RWPE1 (cell line): ENCODE measurements around the gene TYMP.
"Not testable (repeated sequence)": the region's sequence is repeated elsewhere in the genome, so short reads cannot be mapped to it uniquely, and the experiment has no call there.

Source experiments
- CTCF ChIA-PET: fragments of 350-600 bp; sonication (Branson Sonifier 250); formaldehyde crosslinking; extraction: SDS; loops from one replicate; lab custom pipeline; 2021; lab: Yijun Ruan, JAX
- POLR2A ChIA-PET: fragments of 400-600 bp; formaldehyde crosslinking; extraction: SDS; loops from one replicate; lab custom pipeline; 2020; ENCODE audit warnings: antibody characterized with exemption; ENCODE audit not compliant: low non-redundant PET; lab: Yijun Ruan, JAX
- DNase-seq: peaks from one replicate; pipeline ENCODE4 v3.0.0; 2012; ENCODE audit warnings: low spot score
- H3K27ac ChIP-seq: fragments of 450-650 bp; 2 replicates; pipeline ENCODE4 v1.5.1; 2017
- TF ChIP-seq, protein P1 (sequence below): fragments of 450-650 bp; conservative IDR thresholded peaks from 2 replicates; pipeline ENCODE4 v1.5.1; 2017; ENCODE audit warnings: low read depth, mild to moderate bottlenecking

TYMP gene

DNA sequence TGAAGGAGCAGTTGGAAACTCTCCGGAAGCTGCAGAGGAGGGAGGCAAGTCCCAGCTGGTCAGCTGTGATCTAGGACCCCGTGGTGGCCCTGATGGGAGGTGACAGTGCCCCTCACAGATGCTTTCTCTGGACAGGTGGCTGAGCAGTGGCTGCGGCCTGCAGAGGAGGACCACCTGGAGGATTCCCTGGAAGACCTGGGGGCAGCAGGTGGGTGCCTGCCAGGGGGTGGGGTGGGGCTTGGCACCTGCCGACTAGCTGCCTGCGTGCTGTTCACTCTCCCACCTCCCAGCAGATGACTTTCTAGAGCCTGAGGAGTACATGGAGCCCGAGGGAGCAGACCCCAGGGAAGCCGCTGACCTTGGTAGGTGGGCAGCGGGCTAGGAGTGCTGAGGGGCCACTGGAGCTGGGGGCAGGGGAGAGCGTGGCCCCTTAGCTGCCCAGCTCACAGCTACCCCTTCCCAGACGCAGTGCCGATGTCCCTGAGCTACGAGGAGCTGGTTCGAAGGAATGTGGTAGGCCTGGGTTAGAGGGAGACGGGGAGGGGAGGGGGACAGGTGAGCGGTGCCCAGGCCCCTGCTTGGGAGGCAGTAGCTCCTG lies 7.5 kb downstream of the TYMP start:
- ChIA-PET POLR2A (no interaction called here), CTCF (no interaction called here)
- no peak for DNase-seq
- TF ChIP-seq, protein P1, sequence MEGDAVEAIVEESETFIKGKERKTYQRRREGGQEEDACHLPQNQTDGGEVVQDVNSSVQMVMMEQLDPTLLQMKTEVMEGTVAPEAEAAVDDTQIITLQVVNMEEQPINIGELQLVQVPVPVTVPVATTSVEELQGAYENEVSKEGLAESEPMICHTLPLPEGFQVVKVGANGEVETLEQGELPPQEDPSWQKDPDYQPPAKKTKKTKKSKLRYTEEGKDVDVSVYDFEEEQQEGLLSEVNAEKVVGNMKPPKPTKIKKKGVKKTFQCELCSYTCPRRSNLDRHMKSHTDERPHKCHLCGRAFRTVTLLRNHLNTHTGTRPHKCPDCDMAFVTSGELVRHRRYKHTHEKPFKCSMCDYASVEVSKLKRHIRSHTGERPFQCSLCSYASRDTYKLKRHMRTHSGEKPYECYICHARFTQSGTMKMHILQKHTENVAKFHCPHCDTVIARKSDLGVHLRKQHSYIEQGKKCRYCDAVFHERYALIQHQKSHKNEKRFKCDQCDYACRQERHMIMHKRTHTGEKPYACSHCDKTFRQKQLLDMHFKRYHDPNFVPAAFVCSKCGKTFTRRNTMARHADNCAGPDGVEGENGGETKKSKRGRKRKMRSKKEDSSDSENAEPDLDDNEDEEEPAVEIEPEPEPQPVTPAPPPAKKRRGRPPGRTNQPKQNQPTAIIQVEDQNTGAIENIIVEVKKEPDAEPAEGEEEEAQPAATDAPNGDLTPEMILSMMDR, result no peak
- peak overlapping the region; percentile 97 for H3K27ac ChIP-seq

DNA sequence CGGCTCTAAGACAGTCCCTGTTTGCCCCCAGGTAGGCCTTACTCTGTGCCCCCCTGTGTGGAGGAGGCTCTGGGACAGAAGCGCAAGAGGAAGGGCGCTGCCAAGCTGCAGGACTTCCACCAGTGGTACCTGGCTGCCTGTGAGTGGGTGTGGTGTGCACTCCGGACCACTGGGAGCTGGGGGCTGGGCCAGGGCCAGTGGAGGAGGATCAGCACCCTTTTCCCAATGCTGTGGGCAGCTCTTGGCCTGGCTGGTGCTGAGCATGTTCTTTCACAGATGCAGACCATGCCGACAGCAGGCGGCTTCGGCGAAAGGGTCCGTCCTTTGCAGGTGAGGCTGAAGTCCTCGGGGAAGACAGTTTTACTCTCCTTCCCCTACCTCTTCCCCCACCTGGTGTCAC lies 8.1 kb downstream of the TYMP start:
- CTCF ChIA-PET, result no interaction called here
- POLR2A ChIA-PET, result no interaction called here
- DNase-seq, result no peak
- TF ChIP-seq, protein P1, result no peak
- peak overlapping the region; percentile 97; the same call in 1 of the 2 replicates for H3K27ac ChIP-seq

DNA sequence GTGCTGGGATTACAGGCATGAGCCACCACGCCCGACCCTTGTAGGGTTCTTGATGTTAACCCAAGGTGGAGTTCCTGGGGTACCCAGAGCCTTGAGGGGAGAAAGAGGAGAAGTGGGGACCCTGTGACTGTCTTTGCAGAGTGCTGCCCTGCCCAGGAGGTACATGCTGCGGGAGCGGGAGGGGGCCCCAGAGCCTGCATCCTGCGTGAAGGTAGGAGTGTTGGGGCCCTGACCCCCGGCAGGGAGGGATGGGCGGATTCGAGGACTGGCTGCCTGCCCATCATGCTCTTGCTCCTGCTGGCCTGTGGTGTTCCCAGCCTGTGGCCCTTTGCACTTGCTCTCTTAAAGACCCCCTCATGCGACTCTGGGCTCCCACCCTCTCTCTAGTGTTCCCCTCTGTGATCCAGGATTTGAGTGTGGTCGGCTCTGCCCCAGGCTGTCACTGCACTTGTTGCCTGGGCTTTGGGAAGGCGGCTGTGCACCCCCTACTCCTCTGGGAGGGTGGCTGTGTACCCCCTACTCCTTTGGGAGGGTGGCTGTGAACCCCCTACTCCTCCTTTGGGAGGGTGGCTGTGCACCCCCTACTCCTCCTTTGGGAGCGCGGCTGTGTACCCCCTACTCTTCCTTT lies 8.9 kb downstream of the TYMP start:
- no peak for DNase-seq
- POLR2A ChIA-PET, result no interaction called here
- CTCF ChIA-PET, result no interaction called here
- no peak overlapping the region for H3K27ac ChIP-seq
- TF ChIP-seq, protein P1, result no peak

DNA sequence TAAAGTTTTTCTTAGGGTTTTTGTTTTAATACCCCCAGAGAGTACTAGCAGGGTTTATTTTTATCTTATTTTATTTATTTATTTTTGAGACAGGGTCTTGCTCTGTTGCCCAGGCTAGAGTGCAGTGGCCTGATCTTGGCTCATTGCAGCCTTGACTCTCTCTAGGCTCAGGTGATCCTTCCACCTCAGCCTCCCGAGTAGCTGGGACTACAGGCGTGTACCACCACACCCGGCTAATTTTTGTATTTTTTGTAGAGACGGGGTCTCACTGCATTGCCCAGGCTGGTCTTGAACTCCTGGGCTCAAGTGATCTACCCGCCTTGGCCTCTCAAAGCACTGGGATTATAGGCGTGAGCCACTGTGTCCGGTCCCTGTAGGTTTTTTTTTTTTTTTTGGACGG lies 9.6 kb downstream of the TYMP start:
- POLR2A ChIA-PET, DNase-seq, CTCF ChIA-PET, H3K27ac ChIP-seq: not testable (repeated sequence)

DNA sequence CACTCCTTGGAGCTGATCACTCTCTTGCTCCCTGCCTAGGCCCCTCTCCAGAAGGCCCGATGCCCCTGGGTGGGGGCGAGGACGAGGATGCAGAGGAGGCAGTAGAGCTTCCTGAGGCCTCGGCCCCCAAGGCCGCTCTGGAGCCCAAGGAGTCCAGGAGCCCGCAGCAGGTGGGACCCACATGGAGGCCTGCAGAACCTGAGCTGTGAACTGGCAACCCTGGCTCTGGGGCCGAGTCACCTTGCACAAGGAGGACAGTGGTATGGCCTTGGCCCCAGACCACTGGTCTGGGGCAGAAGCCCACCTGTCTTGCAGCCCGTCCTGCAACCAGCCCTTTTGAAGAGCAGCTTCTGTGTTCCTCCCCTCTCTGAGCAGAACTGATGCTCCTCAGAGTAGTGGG lies 10.7 kb downstream of the TYMP start:
- TF ChIP-seq, protein P1, result no peak
- peak overlapping the region; percentile 16 for H3K27ac ChIP-seq
- POLR2A ChIA-PET, result no interaction called here
- CTCF ChIA-PET, result interaction anchor here (0.6 kb wide), 1 partner anchor 267 kb away, joined by 4 read pairs; no protein-coding TSS in a partner anchor
- DNase-seq, result no peak

DNA sequence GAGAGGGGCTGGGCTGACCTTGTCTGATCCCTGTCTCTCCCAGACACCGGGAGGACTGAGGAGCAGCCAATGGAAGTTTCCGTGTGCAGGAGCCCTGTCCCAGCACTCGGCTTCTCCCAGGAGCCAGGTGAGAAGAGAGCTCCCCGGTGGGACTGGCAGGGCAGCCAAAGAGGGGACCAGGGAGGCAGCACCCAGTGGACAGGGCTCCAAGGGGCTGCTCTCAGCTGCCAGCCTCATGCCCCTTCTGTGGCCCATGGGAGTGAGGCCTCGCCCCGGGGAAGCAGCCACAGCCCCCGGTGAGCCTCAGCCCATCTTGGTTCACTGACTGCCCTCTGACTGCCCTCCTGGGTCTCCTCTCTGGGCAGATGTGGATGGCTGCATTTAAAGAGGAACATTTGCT lies 11.2 kb downstream of the TYMP start:
- ChIA-PET CTCF (interaction anchor here (0.6 kb wide), 1 partner anchor 266 kb away, joined by 4 read pairs; no protein-coding TSS in a partner anchor), POLR2A (no interaction called here)
- DNase-seq, result no peak
- TF ChIP-seq, protein P1, result no peak
- peak overlapping the region; percentile 16 for H3K27ac ChIP-seq
